ENCODE measurements around the gene C3orf70.

The C3orf70 gene

GRCh38 chr3:185089343-185089742, 63.5 kb downstream of the C3orf70 start:
- H3K4me3 ChIP-seq (ENCODE audit: low read depth, low read length), result no peak overlapping the region
- TF ChIP-seq CTCF (IDR thresholded peaks at IDR 0.05; ENCODE audit: low read depth, low read length, missing control alignments), result no peak
- DNase-seq (ENCODE audit: low read depth), result no peak

- no peak for DNase-seq (ENCODE audit: low read depth)
- no peak overlapping the region for H3K4me3 ChIP-seq (ENCODE audit: low read depth, low read length)
- TF ChIP-seq CTCF (IDR thresholded peaks at IDR 0.05; ENCODE audit: low read depth, low read length, missing control alignments), result no peak
Observed at GRCh38 chr3:185087419-185087818, 65.4 kb downstream of the C3orf70 start.

- DNase-seq (ENCODE audit: low read depth), result no peak
- TF ChIP-seq CTCF (IDR thresholded peaks at IDR 0.05; ENCODE audit: low read depth, low read length, missing control alignments), result peak; percentile 17
- H3K4me3 ChIP-seq (ENCODE audit: low read depth, low read length), result no peak overlapping the region
Observed at GRCh38 chr3:185084901-185085300, 68.0 kb downstream of the C3orf70 start.

GRCh38 chr3:185084402-185084801, 68.5 kb downstream of the C3orf70 start:
- DNase-seq (ENCODE audit: low read depth), result no peak
- no peak for TF ChIP-seq CTCF (IDR thresholded peaks at IDR 0.05; ENCODE audit: low read depth, low read length, missing control alignments)
- no peak overlapping the region for H3K4me3 ChIP-seq (ENCODE audit: low read depth, low read length)

- no peak for TF ChIP-seq CTCF (IDR thresholded peaks at IDR 0.05; ENCODE audit: low read depth, low read length, missing control alignments)
- no peak for DNase-seq (ENCODE audit: low read depth)
- H3K4me3 ChIP-seq (ENCODE audit: low read depth, low read length), result no peak overlapping the region
Observed at GRCh38 chr3:185082829-185083228, 70.0 kb downstream of the C3orf70 start.

GRCh38 chr3:185082149-185082548, 70.7 kb downstream of the C3orf70 start:
- H3K4me3 ChIP-seq (ENCODE audit: low read depth, low read length), result no peak overlapping the region
- no peak for DNase-seq (ENCODE audit: low read depth)
- TF ChIP-seq CTCF (IDR thresholded peaks at IDR 0.05; ENCODE audit: low read depth, low read length, missing control alignments), result no peak

- DNase-seq (ENCODE audit: low read depth), result no peak
- no peak for TF ChIP-seq CTCF (IDR thresholded peaks at IDR 0.05; ENCODE audit: low read depth, low read length, missing control alignments)
- H3K4me3 ChIP-seq (ENCODE audit: low read depth, low read length), result no peak overlapping the region
Observed at GRCh38 chr3:185081521-185081920, 71.3 kb downstream of the C3orf70 start.
